Measurements from ENCODE around the gene PLAAT4.

The PLAAT4 gene

DNA sequence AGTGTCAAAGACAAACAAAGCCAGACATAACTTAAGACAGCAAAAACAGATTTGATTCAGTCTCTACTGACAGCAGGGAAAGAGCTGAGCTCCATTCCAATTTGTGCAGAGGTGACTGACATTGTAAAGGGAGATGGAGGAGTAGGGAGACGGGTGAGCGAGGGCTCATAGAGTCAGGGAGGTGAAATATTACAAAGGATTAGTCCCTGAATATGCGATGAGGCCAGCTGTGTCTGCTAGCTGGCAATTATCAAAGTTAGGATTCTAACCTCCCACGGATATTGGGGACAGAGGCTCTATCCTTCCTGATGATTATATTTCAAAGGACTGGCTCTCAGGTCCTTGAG, 18.2 kb downstream of the PLAAT4 start:
- in situ Hi-C loops (cut with HindIII; ENCODE audit: low pct_ligation_motif_present, low sequenced_read_pairs): no loop called here
- Histone ChIP-seq H3K4me3 (ENCODE audit: low read depth, low read length) (no peak overlapping the region), H3K36me3 (replicated peaks) (no peaks in the 10 kb centered on the region), H3K27me3 (replicated peaks) (no peaks in the 10 kb centered on the region), H3K27ac (no peak overlapping the region)
- no peak for DNase-seq
- TF ChIP-seq, protein P1, sequence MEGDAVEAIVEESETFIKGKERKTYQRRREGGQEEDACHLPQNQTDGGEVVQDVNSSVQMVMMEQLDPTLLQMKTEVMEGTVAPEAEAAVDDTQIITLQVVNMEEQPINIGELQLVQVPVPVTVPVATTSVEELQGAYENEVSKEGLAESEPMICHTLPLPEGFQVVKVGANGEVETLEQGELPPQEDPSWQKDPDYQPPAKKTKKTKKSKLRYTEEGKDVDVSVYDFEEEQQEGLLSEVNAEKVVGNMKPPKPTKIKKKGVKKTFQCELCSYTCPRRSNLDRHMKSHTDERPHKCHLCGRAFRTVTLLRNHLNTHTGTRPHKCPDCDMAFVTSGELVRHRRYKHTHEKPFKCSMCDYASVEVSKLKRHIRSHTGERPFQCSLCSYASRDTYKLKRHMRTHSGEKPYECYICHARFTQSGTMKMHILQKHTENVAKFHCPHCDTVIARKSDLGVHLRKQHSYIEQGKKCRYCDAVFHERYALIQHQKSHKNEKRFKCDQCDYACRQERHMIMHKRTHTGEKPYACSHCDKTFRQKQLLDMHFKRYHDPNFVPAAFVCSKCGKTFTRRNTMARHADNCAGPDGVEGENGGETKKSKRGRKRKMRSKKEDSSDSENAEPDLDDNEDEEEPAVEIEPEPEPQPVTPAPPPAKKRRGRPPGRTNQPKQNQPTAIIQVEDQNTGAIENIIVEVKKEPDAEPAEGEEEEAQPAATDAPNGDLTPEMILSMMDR (IDR thresholded peaks at IDR 0.05; ENCODE audit: low read depth, low read length, missing control alignments): no peak

DNA sequence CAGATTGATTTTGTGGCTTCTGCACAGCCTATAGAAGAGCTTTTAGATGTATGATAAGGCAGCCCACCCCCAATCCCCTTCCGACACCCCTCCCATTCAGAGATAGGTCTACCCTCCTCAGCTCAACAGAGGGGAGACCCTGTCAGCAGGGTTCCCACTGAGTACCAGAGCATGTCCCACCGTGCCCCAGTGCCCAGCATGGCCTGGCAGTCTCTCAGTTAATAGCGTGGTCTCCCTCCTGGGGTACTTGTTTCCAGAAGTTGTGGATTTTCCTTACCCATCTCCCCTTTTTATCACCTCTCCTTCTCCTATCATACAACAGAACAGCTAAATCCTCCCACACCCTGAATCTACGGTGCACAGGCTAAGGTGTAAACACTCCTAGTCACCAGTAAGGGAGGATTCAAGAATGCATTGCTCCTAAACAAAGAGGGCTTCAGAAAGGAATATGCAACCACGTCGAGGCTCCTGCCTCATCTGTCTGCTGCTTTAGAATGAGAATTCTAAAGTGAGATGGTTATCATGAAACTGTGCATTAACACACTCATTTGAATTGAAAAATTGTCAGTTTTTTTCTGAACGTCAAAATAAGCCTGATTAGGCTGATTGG, 19.9 kb downstream of the PLAAT4 start:
- Histone ChIP-seq H3K4me3 (ENCODE audit: low read depth, low read length) (no peak overlapping the region), H3K27me3 (replicated peaks) (no peaks in the 10 kb centered on the region), H3K36me3 (replicated peaks) (no peaks in the 10 kb centered on the region), H3K27ac (no peak overlapping the region)
- in situ Hi-C loops (cut with HindIII; ENCODE audit: low pct_ligation_motif_present, low sequenced_read_pairs): no loop called here
- TF ChIP-seq, protein P1 (IDR thresholded peaks at IDR 0.05; ENCODE audit: low read depth, low read length, missing control alignments): no peak
- DNase-seq: no peak

DNA sequence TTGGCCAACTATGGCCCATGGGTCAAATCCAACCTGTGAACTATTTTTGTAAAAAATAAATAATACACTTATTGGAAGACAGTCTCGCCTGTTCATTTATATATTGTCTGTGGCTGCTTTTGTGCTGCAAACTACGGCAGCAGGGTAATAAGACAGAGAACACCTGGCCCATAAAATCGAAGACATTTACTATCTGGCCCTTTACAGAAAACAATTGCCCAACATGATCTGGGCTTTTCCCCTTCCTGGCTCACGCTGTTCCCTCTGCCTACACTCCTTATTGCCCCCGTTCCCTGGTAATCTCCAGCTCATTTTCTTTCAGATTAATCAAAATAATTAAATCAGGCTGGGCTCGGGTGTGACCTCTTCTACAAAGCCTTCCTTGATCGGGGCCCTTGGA, 21.0 kb downstream of the PLAAT4 start:
- DNase-seq: no peak

DNA sequence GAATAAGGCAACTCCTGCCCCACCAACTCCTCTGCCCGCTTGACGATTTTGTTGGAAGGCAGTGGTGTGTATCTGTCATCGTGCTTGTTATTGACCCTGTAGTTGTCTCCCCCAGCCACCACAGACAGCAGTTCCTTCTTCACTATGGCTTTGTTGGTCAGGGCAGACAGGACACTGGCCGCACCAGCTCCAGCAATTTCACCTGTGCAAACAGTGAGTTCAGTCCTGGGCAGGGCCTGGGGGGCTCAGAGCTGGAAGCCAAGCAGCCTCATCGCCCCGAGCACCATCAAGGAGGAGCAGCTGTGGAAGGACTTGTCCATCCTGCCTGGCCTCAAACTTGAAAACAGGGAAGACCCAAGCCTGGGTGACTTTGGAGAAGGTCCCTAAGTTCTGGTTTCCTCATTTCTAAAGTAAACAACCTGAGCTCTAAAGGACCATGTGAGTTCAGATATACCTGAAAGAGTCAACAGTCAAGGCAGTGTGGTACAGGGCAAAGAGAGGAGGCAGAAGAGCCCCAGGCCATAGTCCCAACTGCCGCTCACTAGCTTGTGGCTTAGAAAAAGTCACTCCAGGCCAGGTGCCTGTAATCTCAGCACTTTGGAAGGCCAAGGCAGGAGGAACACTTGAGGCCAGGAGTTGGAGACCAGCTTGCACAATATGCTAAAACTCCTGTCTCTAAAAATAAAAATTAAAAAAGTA, 22.0 kb downstream of the PLAAT4 start:
- in situ Hi-C loops (cut with HindIII; ENCODE audit: low pct_ligation_motif_present, low sequenced_read_pairs): no loop called here
- Histone ChIP-seq H3K36me3 (replicated peaks) (no peaks in the 10 kb centered on the region), H3K27me3 (replicated peaks) (no peaks in the 10 kb centered on the region), H3K27ac (no peak overlapping the region), H3K4me3 (ENCODE audit: low read depth, low read length) (no peak overlapping the region)
- TF ChIP-seq, protein P1 (IDR thresholded peaks at IDR 0.05; ENCODE audit: low read depth, low read length, missing control alignments): no peak
- DNase-seq: no peak

More for the DNA sequence above, 21.0 kb downstream of the PLAAT4 start:
- Histone ChIP-seq H3K36me3 (replicated peaks) (no peaks in the 10 kb centered on the region), H3K27ac (no peak overlapping the region), H3K27me3 (replicated peaks) (no peaks in the 10 kb centered on the region), H3K4me3 (ENCODE audit: low read depth, low read length) (no peak overlapping the region)
- TF ChIP-seq, protein P1 (IDR thresholded peaks at IDR 0.05; ENCODE audit: low read depth, low read length, missing control alignments): no peak
- in situ Hi-C loops (cut with HindIII; ENCODE audit: low pct_ligation_motif_present, low sequenced_read_pairs): no loop called here

DNA sequence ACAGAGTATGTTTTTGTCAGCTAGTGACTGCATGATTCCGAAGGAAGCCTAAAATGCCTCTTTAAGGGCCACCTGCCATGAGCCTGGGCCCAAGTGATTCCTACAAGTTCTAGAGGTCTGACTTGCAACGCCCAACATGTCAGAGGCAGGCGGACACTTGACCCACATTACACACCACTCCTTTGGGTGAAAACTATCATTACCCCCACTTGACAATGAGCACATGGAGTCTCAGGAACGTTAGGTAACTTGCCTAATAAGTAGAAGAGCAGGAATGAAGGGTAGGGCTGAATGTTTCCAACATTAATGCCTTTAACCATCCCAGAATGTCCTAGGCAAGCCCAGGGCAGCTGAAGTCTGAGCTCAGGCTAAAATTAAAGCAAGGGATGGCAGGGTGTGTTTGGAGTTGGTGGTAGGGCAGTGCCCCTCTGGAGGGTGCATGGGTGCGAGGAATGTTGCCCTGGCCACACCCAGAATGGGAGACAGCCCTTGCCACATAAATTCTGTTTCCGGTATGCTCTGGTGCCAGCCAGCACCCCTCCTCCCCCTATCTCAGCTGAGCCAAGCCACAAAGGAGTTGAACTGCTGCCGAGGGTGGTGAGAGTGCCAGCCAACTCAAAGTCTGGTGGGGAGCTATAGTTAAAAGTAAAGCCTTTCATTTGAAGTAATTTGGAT, 24.0 kb downstream of the PLAAT4 start:
- Histone ChIP-seq H3K27me3 (replicated peaks) (no peaks in the 10 kb centered on the region), H3K36me3 (replicated peaks) (no peaks in the 10 kb centered on the region), H3K4me3 (ENCODE audit: low read depth, low read length) (no peak overlapping the region), H3K27ac (no peak overlapping the region)
- no peak for DNase-seq
- in situ Hi-C loops (cut with HindIII; ENCODE audit: low pct_ligation_motif_present, low sequenced_read_pairs): no loop called here
- TF ChIP-seq, protein P1 (IDR thresholded peaks at IDR 0.05; ENCODE audit: low read depth, low read length, missing control alignments): no peak
